Measurements from ENCODE around the gene SZT2.
"Not testable (repeated sequence)": the region's sequence is repeated elsewhere in the genome, so short reads cannot be mapped to it uniquely, and the experiment has no call there.

Gene SZT2

DNA sequence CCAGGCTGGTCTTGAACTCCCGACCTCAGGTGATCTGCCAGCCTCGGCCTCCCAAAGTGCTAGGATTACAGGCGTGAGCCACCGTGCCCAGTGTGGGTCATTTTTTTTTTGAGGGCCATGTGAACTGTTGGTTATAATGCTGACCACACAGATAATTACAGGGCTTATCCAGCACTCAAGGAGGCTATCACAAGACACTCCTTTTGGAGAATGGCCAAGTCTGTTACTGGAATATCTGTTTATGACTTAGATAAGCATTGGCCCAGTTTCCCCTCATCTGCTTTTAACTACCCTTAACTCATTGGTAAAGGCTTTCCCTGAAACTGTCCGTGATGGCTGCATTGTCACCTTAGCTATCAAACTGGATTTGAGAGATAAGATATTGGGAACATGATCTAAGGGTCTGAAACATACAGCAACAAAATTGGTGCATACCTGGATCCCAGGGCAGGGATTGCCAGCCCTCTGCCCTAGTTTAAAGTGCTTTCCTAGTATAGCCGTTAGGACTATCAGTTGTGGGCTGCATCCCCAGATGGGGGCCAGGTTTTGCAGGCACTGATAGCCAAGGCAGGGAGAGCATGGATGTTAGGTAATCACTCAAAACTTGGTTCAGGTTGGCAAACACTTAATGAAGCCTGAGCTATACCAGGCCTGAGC lies 15.6 kb downstream of the SZT2 start:
- H3K9me3 ChIP-seq (ENCODE audit: control insufficient read depth in 1 of 2, low read length in 2 of 2) = no peaks in the 10 kb centered on the region
- no peak overlapping the region for H3K27ac ChIP-seq (ENCODE audit: low read depth, low read length)

GRCh38 chr1:43405876-43406234 lies 16.2 kb downstream of the SZT2 start:
- Histone ChIP-seq H3K4me1 (ENCODE audit: control insufficient read depth in 1 of 2, insufficient read depth in 2 of 2, low read length in 2 of 2) (peaks cover 16 to 18% of the 10 kb centered on the region in 2 donors), H3K36me3 (ENCODE audit: control insufficient read depth in 1 of 2, insufficient read depth in 2 of 2, low read length in 2 of 2) (peaks cover 23 to 50% of the 10 kb centered on the region in 2 donors), H3K27me3 (ENCODE audit: control insufficient read depth in 1 of 2, insufficient read depth in 2 of 2, low read length in 2 of 2) (no peaks in the 10 kb centered on the region), H3K9me3 (ENCODE audit: control insufficient read depth in 1 of 2, low read length in 2 of 2) (no peaks in the 10 kb centered on the region), H3K4me3 (ENCODE audit: low read depth in 1 of 2, low read length in 2 of 2) (no peak overlapping the region), H3K27ac (ENCODE audit: low read depth, low read length) (no peak overlapping the region), H3K9ac (ENCODE audit: low read depth in 1 of 2, low read length in 2 of 2) (no peak overlapping the region)

More for the DNA sequence above, 15.6 kb downstream of the SZT2 start:
- Histone ChIP-seq H3K4me3 (ENCODE audit: low read depth in 1 of 2, low read length in 2 of 2) (no peak overlapping the region), H3K36me3 (ENCODE audit: control insufficient read depth in 1 of 2, insufficient read depth in 2 of 2, low read length in 2 of 2) (peaks cover 23 to 50% of the 10 kb centered on the region in 2 donors), H3K4me1 (ENCODE audit: control insufficient read depth in 1 of 2, insufficient read depth in 2 of 2, low read length in 2 of 2) (peaks cover 16 to 18% of the 10 kb centered on the region in 2 donors), H3K9ac (ENCODE audit: low read depth in 1 of 2, low read length in 2 of 2) (no peak overlapping the region), H3K27me3 (ENCODE audit: control insufficient read depth in 1 of 2, insufficient read depth in 2 of 2, low read length in 2 of 2) (no peaks in the 10 kb centered on the region)

- H3K36me3 ChIP-seq (ENCODE audit: control insufficient read depth in 1 of 2, insufficient read depth in 2 of 2, low read length in 2 of 2) = peaks cover 19 to 38% of the 10 kb centered on the region in 2 donors
These were observed 20.9 kb downstream of the SZT2 start for GRCh38 chr1:43410571-43410970.

GRCh38 chr1:43413426-43413825 lies 23.7 kb downstream of the SZT2 start:
- not testable (repeated sequence) for H3K9ac ChIP-seq (ENCODE audit: low read depth in 1 of 2, low read length in 2 of 2); H3K27ac ChIP-seq (ENCODE audit: low read depth, low read length); H3K27me3 ChIP-seq (ENCODE audit: control insufficient read depth in 1 of 2, insufficient read depth in 2 of 2, low read length in 2 of 2); H3K4me1 ChIP-seq (ENCODE audit: control insufficient read depth in 1 of 2, insufficient read depth in 2 of 2, low read length in 2 of 2); H3K9me3 ChIP-seq (ENCODE audit: control insufficient read depth in 1 of 2, low read length in 2 of 2); H3K4me3 ChIP-seq (ENCODE audit: low read depth in 1 of 2, low read length in 2 of 2)
- peaks cover 33 to 49% of the 10 kb centered on the region in 2 donors for H3K36me3 ChIP-seq (ENCODE audit: control insufficient read depth in 1 of 2, insufficient read depth in 2 of 2, low read length in 2 of 2)

More at GRCh38 chr1:43410571-43410970, 20.9 kb downstream of the SZT2 start:
- H3K9ac ChIP-seq (ENCODE audit: low read depth in 1 of 2, low read length in 2 of 2) = no peak overlapping the region
- no peak overlapping the region for H3K4me3 ChIP-seq (ENCODE audit: low read depth in 1 of 2, low read length in 2 of 2)
- H3K27ac ChIP-seq (ENCODE audit: low read depth, low read length) = no peak overlapping the region
- no peaks in the 10 kb centered on the region for H3K27me3 ChIP-seq (ENCODE audit: control insufficient read depth in 1 of 2, insufficient read depth in 2 of 2, low read length in 2 of 2)
- H3K9me3 ChIP-seq (ENCODE audit: control insufficient read depth in 1 of 2, low read length in 2 of 2) = no peaks in the 10 kb centered on the region
- peaks cover 3 to 5% of the 10 kb centered on the region in 2 donors for H3K4me1 ChIP-seq (ENCODE audit: control insufficient read depth in 1 of 2, insufficient read depth in 2 of 2, low read length in 2 of 2)

GRCh38 chr1:43414634-43415223 lies 25.0 kb downstream of the SZT2 start:
- Histone ChIP-seq H3K9me3 (ENCODE audit: control insufficient read depth in 1 of 2, low read length in 2 of 2) (no peaks in the 10 kb centered on the region), H3K9ac (ENCODE audit: low read depth in 1 of 2, low read length in 2 of 2) (no peak overlapping the region), H3K27me3 (ENCODE audit: control insufficient read depth in 1 of 2, insufficient read depth in 2 of 2, low read length in 2 of 2) (no peaks in the 10 kb centered on the region), H3K36me3 (ENCODE audit: control insufficient read depth in 1 of 2, insufficient read depth in 2 of 2, low read length in 2 of 2) (peaks cover 38 to 55% of the 10 kb centered on the region in 2 donors), H3K4me3 (ENCODE audit: low read depth in 1 of 2, low read length in 2 of 2) (no peak overlapping the region), H3K4me1 (ENCODE audit: control insufficient read depth in 1 of 2, insufficient read depth in 2 of 2, low read length in 2 of 2) (no peaks in the 10 kb centered on the region), H3K27ac (ENCODE audit: low read depth, low read length) (no peak overlapping the region)

- no peaks in the 10 kb centered on the region for H3K27me3 ChIP-seq (ENCODE audit: control insufficient read depth in 1 of 2, insufficient read depth in 2 of 2, low read length in 2 of 2)
- no peak overlapping the region for H3K27ac ChIP-seq (ENCODE audit: low read depth, low read length)
- no peak overlapping the region for H3K9ac ChIP-seq (ENCODE audit: low read depth in 1 of 2, low read length in 2 of 2)
- no peaks in the 10 kb centered on the region for H3K9me3 ChIP-seq (ENCODE audit: control insufficient read depth in 1 of 2, low read length in 2 of 2)
- no peaks in the 10 kb centered on the region for H3K4me1 ChIP-seq (ENCODE audit: control insufficient read depth in 1 of 2, insufficient read depth in 2 of 2, low read length in 2 of 2)
- H3K36me3 ChIP-seq (ENCODE audit: control insufficient read depth in 1 of 2, insufficient read depth in 2 of 2, low read length in 2 of 2) = peaks cover 50 to 67% of the 10 kb centered on the region in 2 donors
- no peak overlapping the region for H3K4me3 ChIP-seq (ENCODE audit: low read depth in 1 of 2, low read length in 2 of 2)
These were observed 26.2 kb downstream of the SZT2 start for GRCh38 chr1:43415901-43416300.

DNA sequence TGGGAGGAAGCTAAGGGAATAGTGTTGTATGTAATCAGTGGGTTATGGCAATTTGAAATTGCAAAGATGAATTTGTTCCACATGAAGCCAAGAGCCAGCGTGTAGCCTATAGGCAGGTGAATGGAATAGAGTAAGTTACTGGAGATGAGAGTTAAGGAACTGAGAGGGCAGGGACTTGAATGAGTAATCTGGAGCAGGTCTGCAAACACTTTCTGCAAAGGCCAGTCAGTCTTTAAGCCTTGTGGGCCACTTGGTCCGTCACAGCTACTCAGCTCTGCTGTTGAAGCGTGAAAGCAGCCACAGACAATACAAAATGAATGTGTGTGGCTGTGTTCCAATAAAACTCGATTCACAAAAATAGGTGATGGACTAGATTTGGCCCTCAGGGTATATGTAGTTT lies 29.2 kb downstream of the SZT2 start:
- Histone ChIP-seq H3K27me3 (ENCODE audit: control insufficient read depth in 1 of 2, insufficient read depth in 2 of 2, low read length in 2 of 2) (no peaks in the 10 kb centered on the region), H3K36me3 (ENCODE audit: control insufficient read depth in 1 of 2, insufficient read depth in 2 of 2, low read length in 2 of 2) (peaks cover 72 to 88% of the 10 kb centered on the region in 2 donors), H3K9me3 (ENCODE audit: control insufficient read depth in 1 of 2, low read length in 2 of 2) (no peaks in the 10 kb centered on the region), H3K4me3 (ENCODE audit: low read depth in 1 of 2, low read length in 2 of 2) (no peak overlapping the region), H3K4me1 (ENCODE audit: control insufficient read depth in 1 of 2, insufficient read depth in 2 of 2, low read length in 2 of 2) (no peaks in the 10 kb centered on the region), H3K9ac (ENCODE audit: low read depth in 1 of 2, low read length in 2 of 2) (no peak overlapping the region), H3K27ac (ENCODE audit: low read depth, low read length) (no peak overlapping the region)

DNA sequence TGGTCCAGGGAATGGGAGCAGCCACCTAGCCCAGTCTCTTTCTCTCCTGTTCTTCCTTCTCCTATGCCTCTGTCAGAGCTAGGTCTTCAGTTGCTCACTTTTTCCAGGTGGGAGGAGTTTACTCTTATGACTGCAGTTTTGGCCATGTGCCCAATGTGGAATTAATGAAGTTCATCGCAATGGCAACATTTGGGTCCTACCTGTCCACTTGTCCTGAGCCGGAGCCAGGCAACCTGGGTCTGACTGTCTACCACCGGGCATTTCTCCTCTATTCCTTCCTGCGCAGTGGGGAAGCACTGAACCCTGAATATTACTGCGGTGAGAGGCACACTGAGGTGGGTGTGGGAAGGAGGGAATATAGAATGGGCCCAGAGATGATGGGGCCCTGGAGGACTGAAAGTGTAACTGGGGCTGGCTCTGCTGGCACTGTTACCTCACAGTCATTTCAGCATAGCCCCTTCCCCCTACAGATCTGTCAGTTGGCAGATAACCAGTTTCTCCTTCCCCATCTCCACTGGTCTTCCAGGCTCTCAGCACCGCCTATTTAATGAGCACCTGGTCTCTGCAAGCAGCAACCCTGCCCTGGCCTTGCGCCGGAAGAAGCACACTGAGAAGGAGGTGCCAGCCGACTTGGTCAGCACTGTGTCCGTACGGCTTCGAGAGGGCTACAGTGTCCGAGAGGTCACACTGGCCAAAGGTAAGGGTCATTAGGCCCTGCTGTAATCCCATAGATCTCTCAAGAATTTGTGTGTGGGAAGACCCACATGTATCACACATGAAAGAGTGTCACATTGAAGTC lies 30.1 kb downstream of the SZT2 start:
- no peaks in the 10 kb centered on the region for H3K4me1 ChIP-seq (ENCODE audit: control insufficient read depth in 1 of 2, insufficient read depth in 2 of 2, low read length in 2 of 2)
- no peak overlapping the region for H3K27ac ChIP-seq (ENCODE audit: low read depth, low read length)
- H3K4me3 ChIP-seq (ENCODE audit: low read depth in 1 of 2, low read length in 2 of 2) = no peak overlapping the region
- peaks cover 81 to 95% of the 10 kb centered on the region in 2 donors for H3K36me3 ChIP-seq (ENCODE audit: control insufficient read depth in 1 of 2, insufficient read depth in 2 of 2, low read length in 2 of 2)
- H3K9me3 ChIP-seq (ENCODE audit: control insufficient read depth in 1 of 2, low read length in 2 of 2) = no peaks in the 10 kb centered on the region
- H3K27me3 ChIP-seq (ENCODE audit: control insufficient read depth in 1 of 2, insufficient read depth in 2 of 2, low read length in 2 of 2) = no peaks in the 10 kb centered on the region
- no peak overlapping the region for H3K9ac ChIP-seq (ENCODE audit: low read depth in 1 of 2, low read length in 2 of 2)

- Histone ChIP-seq H3K27ac (ENCODE audit: low read depth, low read length) (no peak overlapping the region), H3K9ac (ENCODE audit: low read depth in 1 of 2, low read length in 2 of 2) (no peak overlapping the region), H3K9me3 (ENCODE audit: control insufficient read depth in 1 of 2, low read length in 2 of 2) (no peaks in the 10 kb centered on the region), H3K36me3 (ENCODE audit: control insufficient read depth in 1 of 2, insufficient read depth in 2 of 2, low read length in 2 of 2) (peaks cover 84 to 95% of the 10 kb centered on the region in 2 donors), H3K4me3 (ENCODE audit: low read depth in 1 of 2, low read length in 2 of 2) (no peak overlapping the region), H3K27me3 (ENCODE audit: control insufficient read depth in 1 of 2, insufficient read depth in 2 of 2, low read length in 2 of 2) (no peaks in the 10 kb centered on the region), H3K4me1 (ENCODE audit: control insufficient read depth in 1 of 2, insufficient read depth in 2 of 2, low read length in 2 of 2) (no peaks in the 10 kb centered on the region)
These were observed 31.2 kb downstream of the SZT2 start for GRCh38 chr1:43420874-43421273.

DNA sequence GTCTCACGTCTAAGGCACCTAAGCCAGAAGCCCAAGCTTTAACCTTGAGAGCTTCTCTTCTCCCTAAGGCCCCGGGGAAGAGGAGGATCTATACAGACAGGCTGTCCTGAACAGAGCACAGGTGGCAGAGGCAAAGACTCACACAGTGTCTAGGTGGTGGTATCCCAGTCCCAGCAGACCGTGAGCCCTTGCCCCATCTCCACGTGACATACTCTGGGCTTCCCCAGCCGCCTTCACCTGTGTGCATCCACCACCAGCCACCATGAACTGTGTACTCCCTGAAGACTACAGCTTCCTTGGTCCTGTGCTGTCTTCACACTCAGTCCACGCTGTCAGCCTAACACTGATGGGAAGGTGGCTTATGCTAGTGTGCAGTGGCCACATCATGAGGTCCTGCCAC lies 31.7 kb downstream of the SZT2 start:
- Histone ChIP-seq H3K27me3 (ENCODE audit: control insufficient read depth in 1 of 2, insufficient read depth in 2 of 2, low read length in 2 of 2) (no peaks in the 10 kb centered on the region), H3K4me3 (ENCODE audit: low read depth in 1 of 2, low read length in 2 of 2) (no peak overlapping the region), H3K9me3 (ENCODE audit: control insufficient read depth in 1 of 2, low read length in 2 of 2) (no peaks in the 10 kb centered on the region), H3K9ac (ENCODE audit: low read depth in 1 of 2, low read length in 2 of 2) (no peak overlapping the region), H3K27ac (ENCODE audit: low read depth, low read length) (no peak overlapping the region), H3K36me3 (ENCODE audit: control insufficient read depth in 1 of 2, insufficient read depth in 2 of 2, low read length in 2 of 2) (peaks cover 85 to 96% of the 10 kb centered on the region in 2 donors), H3K4me1 (ENCODE audit: control insufficient read depth in 1 of 2, insufficient read depth in 2 of 2, low read length in 2 of 2) (no peaks in the 10 kb centered on the region)
